GM23338 (cell line): ENCODE measurements around the gene TAB3. TPM values are rescaled to one million over a fixed set of nuclear protein-coding genes. Genes with fewer than 3 reads are reported as not detected.

Experiments
- ATAC-seq: fragments of 200-7000 bp; cut with Tn5 transposase; 3 replicates; pipeline ENCODE4 v1.9.1; 2020
- DNase-seq: peaks from one replicate; pipeline ENCODE4 v3.0.0-alpha.2; 2015; ENCODE audit warnings: low spot score
- H2AFZ ChIP-seq: fragments of 200-600 bp; sonication (generic); 2 replicates; pipeline ENCODE4 v1.8.0; 2016; ENCODE audit warnings: antibody characterized with exemption, mild to moderate bottlenecking, moderate library complexity
- H3F3A ChIP-seq: fragments of 200-600 bp; sonication (generic); replicated peaks from 2 replicates; pipeline ENCODE4 v1.8.0; 2017; ENCODE audit warnings: antibody characterized with exemption, mixed run types, low read depth
- H3K27ac ChIP-seq: fragments of 200-600 bp; sonication (generic); 2 replicates; pipeline ENCODE4 v1.6.1; 2016; ENCODE audit warnings: low read depth
- H3K27me3 ChIP-seq: fragments of 200-600 bp; sonication (generic); 2 replicates; pipeline ENCODE4 v1.8.0; 2016; ENCODE audit warnings: mild to moderate bottlenecking, mixed run types, moderate library complexity; ENCODE audit not compliant: insufficient read depth
- H3K36me3 ChIP-seq: fragments of 200-600 bp; sonication (generic); 2 replicates; pipeline ENCODE4 v1.8.0; 2016; ENCODE audit warnings: mild to moderate bottlenecking; ENCODE audit not compliant: insufficient read depth
- H3K4me1 ChIP-seq: fragments of 200-600 bp; sonication (generic); 2 replicates; pipeline ENCODE4 v1.8.0; 2016; ENCODE audit warnings: mild to moderate bottlenecking, moderate library complexity; ENCODE audit not compliant: insufficient read depth
- H3K4me2 ChIP-seq: fragments of 200-600 bp; sonication (generic); 2 replicates; pipeline ENCODE4 v1.7.1; 2017; ENCODE audit warnings: mixed run types
- H3K4me3 ChIP-seq: fragments of 200-600 bp; sonication (generic); 2 replicates; pipeline ENCODE4 v1.6.1; 2016; ENCODE audit warnings: mixed run types
- H3K79me2 ChIP-seq: fragments of 200-600 bp; sonication (generic); replicated peaks from 2 replicates; pipeline ENCODE4 v1.8.0; 2017; ENCODE audit warnings: mild to moderate bottlenecking; ENCODE audit not compliant: insufficient read depth
- H3K9me2 ChIP-seq: fragments of 200-600 bp; sonication (generic); 2 replicates; pipeline ENCODE4 v1.8.0; 2017; ENCODE audit not compliant: insufficient read depth
- H4K20me1 ChIP-seq: fragments of 200-600 bp; sonication (generic); replicated peaks from 2 replicates; pipeline ENCODE4 v1.8.0; 2017; ENCODE audit warnings: mild to moderate bottlenecking; ENCODE audit not compliant: insufficient read depth
- H3K27ac Mint-ChIP-seq: 2 replicates; pipeline ENCODE4 v1.8.0; 2020; ENCODE audit warnings: inconsistent platforms, mild to moderate bottlenecking, moderate library complexity, mixed read lengths
- H3K27me3 Mint-ChIP-seq: 3 replicates; pipeline ENCODE4 v1.8.0; 2022; ENCODE audit warnings: low read depth, mild to moderate bottlenecking, moderate library complexity, mixed read lengths, inconsistent platforms; ENCODE audit not compliant: insufficient read depth, poor library complexity
- H3K36me3 Mint-ChIP-seq: 3 replicates; pipeline ENCODE4 v1.8.0; 2021; ENCODE audit warnings: low read depth, mild to moderate bottlenecking, inconsistent platforms, moderate library complexity, mixed read lengths
- H3K4me1 Mint-ChIP-seq: 3 replicates; pipeline ENCODE4 v1.8.0; 2020; ENCODE audit warnings: mild to moderate bottlenecking, inconsistent platforms, mixed read lengths
- H3K4me3 Mint-ChIP-seq: 3 replicates; pipeline ENCODE4 v1.8.0; 2021; ENCODE audit warnings: moderate library complexity, mild to moderate bottlenecking, inconsistent platforms, mixed read lengths
- H3K9me3 Mint-ChIP-seq: 3 replicates; pipeline ENCODE4 v1.8.0; 2020; ENCODE audit warnings: moderate library complexity, mild to moderate bottlenecking, inconsistent platforms, mixed read lengths
- CREB1 ChIP-seq: fragments of 250-450 bp; sonication (Bioruptor Pico); IDR thresholded peaks from 2 replicates; pipeline ENCODE4 v1.5.0; 2020; ENCODE audit warnings: low read depth, mild to moderate bottlenecking, moderate library complexity
- CTCF ChIP-seq, 2 experiments: fragments of 200-600 bp in 1 of 2; sonication (generic) in 1 of 2; conservative IDR thresholded peaks; 2 replicates each; pipeline versions ENCODE4 v1.5.1 to v1.6.1; 2016 to 2017; ENCODE audit warnings: antibody characterized with exemption in 2 of 2, low read depth in 2 of 2, mild to moderate bottlenecking in 2 of 2, moderate library complexity in 1 of 2
- ETS1 ChIP-seq: IDR thresholded peaks from 2 replicates; pipeline ENCODE4 v1.6.1; 2016; ENCODE audit warnings: antibody characterized with exemption
- EZH2 ChIP-seq: fragments of 200-600 bp; sonication (generic); IDR thresholded peaks from one replicate; pipeline ENCODE4 v1.8.0; 2017; ENCODE audit warnings: antibody characterized with exemption, mild to moderate bottlenecking, low read depth; ENCODE audit not compliant: unreplicated experiment
- EZH2phosphoT487 ChIP-seq: fragments of 200-600 bp; sonication (generic); IDR thresholded peaks from one replicate; pipeline ENCODE4 v1.8.1; 2018; ENCODE audit warnings: antibody characterized with exemption; ENCODE audit not compliant: unreplicated experiment
- JUNB ChIP-seq: IDR thresholded peaks from one replicate; pipeline ENCODE4 v1.6.1; 2016; ENCODE audit warnings: antibody characterized with exemption; ENCODE audit not compliant: unreplicated experiment
- NANOG ChIP-seq: IDR thresholded peaks from 2 replicates; pipeline ENCODE4 v1.6.1; 2016; ENCODE audit warnings: antibody characterized with exemption, borderline replicate concordance
- POLR2AphosphoS5 ChIP-seq: IDR thresholded peaks from 2 replicates; pipeline ENCODE4 v1.6.1; 2016; ENCODE audit warnings: antibody characterized with exemption, low read depth
- STAT1 ChIP-seq: IDR thresholded peaks from one replicate; pipeline ENCODE4 v1.6.1; 2016; ENCODE audit warnings: antibody characterized with exemption; ENCODE audit not compliant: unreplicated experiment
- ZNF114 ChIP-seq: fragments of 250-450 bp; sonication (Bioruptor Pico); IDR thresholded peaks from 2 replicates; pipeline ENCODE4 v1.5.0; 2020; ENCODE audit warnings: mild to moderate bottlenecking, moderate library complexity
- ZNF331 ChIP-seq: fragments of 250-450 bp; sonication (Bioruptor Pico); IDR thresholded peaks from 2 replicates; pipeline ENCODE4 v1.5.0; 2020; ENCODE audit warnings: low read depth, mild to moderate bottlenecking, moderate library complexity
- ZNF462 ChIP-seq: fragments of 250-450 bp; sonication (Bioruptor Pico); IDR thresholded peaks from 2 replicates; pipeline ENCODE4 v1.5.0; 2020; ENCODE audit warnings: mild to moderate bottlenecking, moderate library complexity
- polyA plus RNA-seq: library from polyadenylated mRNA; unstranded; fragments of >200 nt; fragmentation: Nextera tagmentation; extraction: Ambion mirVana; gene quantifications from 2 replicates; pipeline ENCODE4 v1.2.1, GENCODE V29; 2016
- total RNA-seq: library from RNA; depleted of rRNA; stranded (reverse); fragments of >200 nt; shearing (Covaris generic); gene quantifications from 2 replicates; pipeline ENCODE4 v1.2.3, GENCODE V29; 2014

TAB3 gene
- total and polyA plus RNA-seq, 2 experiments from 2014 or later = 4.4 to 21.7 TPM

- Histone ChIP-seq H3K4me1 (no peaks in the 10 kb centered on the region), H3F3A (no peaks in the 10 kb centered on the region), H3K9me2 (no peaks in the 10 kb centered on the region), H2AFZ (no peak overlapping the region), H3K27me3 (no peaks in the 10 kb centered on the region), H3K4me2 (no peak overlapping the region), H4K20me1 (no peaks in the 10 kb centered on the region), H3K36me3 (no peaks in the 10 kb centered on the region), H3K27ac (no peak overlapping the region), H3K4me3 (no peak overlapping the region), H3K79me2 (no peaks in the 10 kb centered on the region)
- Mint-ChIP-seq H3K36me3 (no peaks in the 10 kb centered on the region), H3K27ac (no peak overlapping the region), H3K4me1 (peaks cover 16% of the 10 kb centered on the region), H3K9me3 (peaks cover 3% of the 10 kb centered on the region; the same call in 2 of the 3 replicates), H3K27me3 (peaks cover 2% of the 10 kb centered on the region), H3K4me3 (no peak overlapping the region)
- ATAC-seq (no peak), DNase-seq (no peak)
- TF ChIP-seq NANOG = no peak
- no peak for TF ChIP-seq ZNF331
- no peak for TF ChIP-seq JUNB
- TF ChIP-seq POLR2AphosphoS5 = no peak
- TF ChIP-seq CREB1 = no peak
- no peak for TF ChIP-seq CTCF (conservative IDR thresholded peaks at IDR 0.05; ENCODE audit: low read depth in 2 of 2)
- no peak for TF ChIP-seq ZNF462 (CRISPR knock-in tag)
- no peak for TF ChIP-seq EZH2phosphoT487
- TF ChIP-seq EZH2 = no peak
- TF ChIP-seq STAT1 = no peak
- no peak for TF ChIP-seq ETS1
- TF ChIP-seq ZNF114 (CRISPR knock-in tag) = no peak
Measured at GRCh38 chrX:30779453-30780030, 109.5 kb downstream of the TAB3 start.
